IMR-90 (cell line): Measurements from ENCODE around the gene TNFRSF4. TPM values are rescaled to one million over a fixed set of nuclear protein-coding genes. Genes with fewer than 3 reads are reported as not detected.

Source experiments
- CTCF ChIP-seq: conservative IDR thresholded peaks from 2 replicates; pipeline ENCODE4 v1.5.1; 2012; ENCODE audit warnings: mild to moderate bottlenecking, low read depth, low read length, improper control_type of control experiment
- polyA plus RNA-seq, 3 experiments: library from polyadenylated mRNA; depleted of rRNA; stranded (reverse); fragments of >200 nt; gene quantifications; 2 replicates each; pipeline ENCODE4 v1.2.3, GENCODE V29; 2012; ENCODE audit warnings: low replicate concordance in 1 of 3
- total RNA-seq: library from RNA; depleted of rRNA; stranded (reverse); fragments of >200 nt; gene quantifications from 2 replicates; pipeline ENCODE4 v1.2.3, GENCODE V29; 2012

The TNFRSF4 gene
- total and polyA plus RNA-seq, 2 of the 4 experiments (the other 2 are of a cell fraction), result 0.15 TPM; not detected in 1

- no peak for TF ChIP-seq CTCF
Observed at GRCh38 chr1:1210726-1211540, 3.0 kb downstream of the TNFRSF4 start (continued).
